Measurements from ENCODE around the gene ANKRD13C.

ANKRD13C gene

GRCh38 chr1:70220015-70220414, 134.5 kb downstream of the ANKRD13C start:
- no peak for DNase-seq (ENCODE audit: low read depth, low spot score)

GRCh38 chr1:70211541-70211940, 143.0 kb downstream of the ANKRD13C start:
- no peak for DNase-seq (ENCODE audit: low read depth, low spot score)

- DNase-seq (ENCODE audit: low read depth, low spot score): no peak
These were observed 143.7 kb downstream of the ANKRD13C start for GRCh38 chr1:70210820-70211219.
